GM06990 (cell line): ENCODE results near the gene HADHB.
A peak's percentile ranks its signal among the peaks of the same experiment; 100 is the strongest.

ENCODE experiments used
- DNase-seq: peaks from one replicate; pipeline ENCODE4 v3.0.0-alpha.2; 2011; ENCODE audit not compliant: insufficient read length; ENCODE audit errors: extremely low read depth
- H3K27me3 ChIP-seq: replicated peaks from 2 replicates; pipeline ENCODE4 v1.6.0; 2011; ENCODE audit warnings: low read length; ENCODE audit not compliant: control insufficient read depth, insufficient read depth
- H3K36me3 ChIP-seq: 2 replicates; pipeline ENCODE4 v1.5.1; 2011; ENCODE audit warnings: low read length; ENCODE audit not compliant: control insufficient read depth, insufficient read depth
- H3K4me3 ChIP-seq: replicated peaks from 2 replicates; pipeline ENCODE4 v1.5.1; 2011; ENCODE audit warnings: low read depth, mild to moderate bottlenecking, control low read depth, low read length
- TF ChIP-seq, protein P1 (sequence below): IDR thresholded peaks from 2 replicates; pipeline ENCODE4 v1.5.1; 2011; ENCODE audit warnings: low read length, control low read depth, mild to moderate bottlenecking, inconsistent platforms; ENCODE audit not compliant: insufficient read depth, poor library complexity, severe bottlenecking

The HADHB gene

DNA sequence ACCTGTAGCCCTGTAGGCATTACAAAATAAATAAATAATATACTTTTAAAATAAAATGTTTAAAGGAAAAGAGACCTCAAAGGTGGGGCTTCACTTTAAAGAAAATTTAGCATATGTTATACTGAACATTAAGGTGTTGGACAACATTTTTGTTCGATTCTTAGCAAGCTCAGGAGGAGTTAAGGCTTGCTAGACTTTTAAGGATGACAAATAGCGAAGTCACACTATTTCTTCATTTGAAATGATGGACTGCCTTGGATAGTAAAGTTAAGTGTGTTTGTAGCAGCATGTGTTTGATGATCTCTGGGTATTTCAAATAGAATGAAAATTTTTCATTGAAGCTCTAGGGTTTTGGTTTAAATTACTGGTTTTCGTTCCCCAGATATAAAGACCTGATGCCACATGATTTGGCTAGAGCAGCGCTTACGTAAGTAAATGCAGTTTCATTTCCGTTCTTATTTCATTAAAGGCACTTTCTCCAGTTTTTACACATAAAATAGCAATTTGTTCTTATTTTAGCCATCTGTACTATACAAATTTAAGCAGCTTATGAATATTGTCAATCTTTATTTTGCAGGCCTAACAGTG, 24.9 kb downstream of the HADHB start:
- H3K27me3 ChIP-seq, result no peaks in the 10 kb centered on the region
- TF ChIP-seq, protein P1, sequence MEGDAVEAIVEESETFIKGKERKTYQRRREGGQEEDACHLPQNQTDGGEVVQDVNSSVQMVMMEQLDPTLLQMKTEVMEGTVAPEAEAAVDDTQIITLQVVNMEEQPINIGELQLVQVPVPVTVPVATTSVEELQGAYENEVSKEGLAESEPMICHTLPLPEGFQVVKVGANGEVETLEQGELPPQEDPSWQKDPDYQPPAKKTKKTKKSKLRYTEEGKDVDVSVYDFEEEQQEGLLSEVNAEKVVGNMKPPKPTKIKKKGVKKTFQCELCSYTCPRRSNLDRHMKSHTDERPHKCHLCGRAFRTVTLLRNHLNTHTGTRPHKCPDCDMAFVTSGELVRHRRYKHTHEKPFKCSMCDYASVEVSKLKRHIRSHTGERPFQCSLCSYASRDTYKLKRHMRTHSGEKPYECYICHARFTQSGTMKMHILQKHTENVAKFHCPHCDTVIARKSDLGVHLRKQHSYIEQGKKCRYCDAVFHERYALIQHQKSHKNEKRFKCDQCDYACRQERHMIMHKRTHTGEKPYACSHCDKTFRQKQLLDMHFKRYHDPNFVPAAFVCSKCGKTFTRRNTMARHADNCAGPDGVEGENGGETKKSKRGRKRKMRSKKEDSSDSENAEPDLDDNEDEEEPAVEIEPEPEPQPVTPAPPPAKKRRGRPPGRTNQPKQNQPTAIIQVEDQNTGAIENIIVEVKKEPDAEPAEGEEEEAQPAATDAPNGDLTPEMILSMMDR, result no peak
- no peak overlapping the region for H3K4me3 ChIP-seq
- H3K36me3 ChIP-seq, result peaks cover 1% of the 10 kb centered on the region
- peak; percentile 9 for DNase-seq

DNA sequence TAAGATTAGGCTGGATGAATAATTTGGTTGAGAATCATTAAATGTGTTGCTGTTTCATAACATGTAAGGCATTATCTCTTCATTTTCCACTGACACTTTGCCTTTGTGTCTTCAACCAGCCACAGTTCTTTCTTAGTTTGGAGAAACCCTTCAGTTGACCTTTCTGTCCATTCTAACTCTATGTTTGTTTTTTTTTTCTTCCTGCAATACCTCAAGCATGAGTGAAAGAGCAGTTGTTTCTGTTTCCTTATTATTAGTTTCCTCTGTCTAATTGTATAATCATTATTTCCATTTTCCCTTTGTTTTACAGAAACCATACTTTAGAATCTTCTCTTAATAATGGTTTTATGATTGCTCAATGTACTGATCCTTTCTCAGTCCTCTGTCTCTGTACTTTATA, 25.6 kb downstream of the HADHB start:
- Histone ChIP-seq H3K4me3 (no peak overlapping the region), H3K27me3 (no peaks in the 10 kb centered on the region)
- TF ChIP-seq, protein P1, result no peak

DNA sequence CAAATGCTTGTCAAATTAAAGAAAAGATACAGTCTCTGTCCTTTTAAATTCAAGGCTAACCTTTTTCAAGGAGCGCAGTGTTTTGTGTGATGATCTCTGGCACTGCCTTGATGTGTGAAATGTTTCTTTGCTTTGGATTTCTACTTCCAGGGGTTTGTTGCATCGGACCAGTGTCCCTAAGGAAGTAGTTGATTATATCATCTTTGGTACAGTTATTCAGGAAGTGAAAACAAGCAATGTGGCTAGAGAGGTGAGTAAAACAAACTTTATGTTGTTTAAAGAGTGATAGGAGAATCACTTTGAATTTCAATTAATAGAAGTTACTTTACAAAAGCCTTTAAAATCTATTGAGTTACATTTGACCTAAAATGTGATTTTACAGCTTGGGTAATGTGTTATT, 28.8 kb downstream of the HADHB start:
- H3K4me3 ChIP-seq, result no peak overlapping the region
- H3K36me3 ChIP-seq, result peaks cover 5% of the 10 kb centered on the region
- TF ChIP-seq, protein P1, result no peak
- DNase-seq, result no peak
- no peaks in the 10 kb centered on the region for H3K27me3 ChIP-seq

More for the DNA sequence above, 25.6 kb downstream of the HADHB start:
- peaks cover 1% of the 10 kb centered on the region for H3K36me3 ChIP-seq
- DNase-seq, result no peak

DNA sequence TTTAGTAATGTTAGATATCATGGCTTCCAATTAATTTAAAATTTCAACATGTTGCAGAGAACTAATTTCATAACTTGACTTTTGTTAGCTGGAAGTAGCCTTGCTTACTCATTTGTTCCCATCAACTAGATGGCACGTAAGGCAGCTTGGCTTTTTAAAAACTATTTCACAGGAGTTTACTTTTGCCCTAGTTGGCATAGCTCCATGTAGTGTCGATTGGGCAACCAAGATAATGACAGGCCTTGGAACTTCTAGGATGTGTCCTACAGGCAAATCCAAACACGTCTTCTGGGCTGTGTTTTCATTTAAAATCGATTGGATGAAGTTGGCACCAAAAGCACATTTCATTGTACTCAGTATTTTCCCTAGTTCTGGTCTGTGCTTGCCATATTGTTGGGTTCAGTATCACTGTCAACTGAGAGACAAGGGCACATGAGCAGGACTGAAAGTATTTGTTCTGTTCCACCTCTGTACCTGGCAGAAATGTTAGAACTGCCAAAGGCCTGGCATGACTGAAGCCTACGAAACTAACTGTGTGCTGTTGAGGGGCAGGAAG, 29.4 kb downstream of the HADHB start:
- H3K36me3 ChIP-seq, result peaks cover 6% of the 10 kb centered on the region
- TF ChIP-seq, protein P1, result no peak
- DNase-seq, result no peak

DNA sequence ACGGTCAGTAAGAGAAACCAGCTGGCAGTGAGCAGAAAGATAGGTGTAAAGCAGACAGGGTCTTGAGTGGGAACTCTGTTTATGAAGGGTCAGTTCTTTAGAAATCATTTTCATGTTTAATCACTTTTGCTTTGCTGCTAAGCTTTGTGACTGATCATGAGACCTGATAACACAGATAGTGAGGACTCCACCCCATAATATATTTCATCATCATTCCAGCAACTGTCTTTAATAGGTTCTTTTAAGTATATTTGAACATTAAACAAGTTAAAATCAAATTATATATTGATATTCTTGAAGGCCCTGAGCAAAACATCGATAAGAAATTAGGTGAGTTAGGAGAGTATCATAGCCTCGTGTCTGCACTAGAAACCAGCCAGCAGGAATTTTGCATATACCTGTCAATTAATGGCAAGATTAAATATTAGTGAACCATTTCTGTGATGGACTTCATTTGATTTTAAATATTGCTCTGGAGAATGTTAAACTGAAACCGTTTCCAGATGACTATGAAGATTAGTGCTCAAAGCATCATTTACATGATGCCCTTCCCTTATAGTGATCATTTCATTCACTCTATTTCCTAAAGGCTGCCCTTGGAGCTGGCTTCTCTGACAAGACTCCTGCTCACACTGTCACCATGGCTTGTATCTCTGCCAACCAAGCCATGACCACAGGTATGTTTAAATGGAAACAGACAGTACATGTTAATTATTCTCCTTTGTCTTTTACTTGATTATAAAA, 31.9 kb downstream of the HADHB start:
- Histone ChIP-seq H3K27me3 (no peaks in the 10 kb centered on the region), H3K4me3 (no peak overlapping the region), H3K36me3 (peaks cover 11% of the 10 kb centered on the region)
- no peak for DNase-seq
- TF ChIP-seq, protein P1, result no peak

More for the DNA sequence above, 29.4 kb downstream of the HADHB start:
- no peaks in the 10 kb centered on the region for H3K27me3 ChIP-seq
- H3K4me3 ChIP-seq, result no peak overlapping the region
